HepG2 (cell line): ENCODE measurements around the gene BCL2L1. TPM values are rescaled to one million over a fixed set of nuclear protein-coding genes. Genes with fewer than 3 reads are reported as not detected.

Experiments
- AFF4 ChIP-seq: sonication (generic); formaldehyde crosslinking; IDR thresholded peaks from 2 replicates; pipeline ENCODE4 v1.4.0; 2020; ENCODE audit warnings: missing genetic modification reagents
- DMAP1 ChIP-seq: IDR thresholded peaks from 2 replicates; pipeline ENCODE4 v1.6.1; 2016
- FOXM1 ChIP-seq: sonication (generic); formaldehyde crosslinking; IDR thresholded peaks from 2 replicates; pipeline ENCODE4 v1.5.0; 2020; ENCODE audit warnings: missing genetic modification reagents
- HINFP ChIP-seq: sonication (generic); formaldehyde crosslinking; IDR thresholded peaks from 2 replicates; pipeline ENCODE4 v1.4.0; 2020; ENCODE audit warnings: low read depth, mild to moderate bottlenecking, missing genetic modification reagents
- MAFK ChIP-seq, 2 experiments: IDR thresholded peaks in 1 of 2; conservative IDR thresholded peaks in 1 of 2; 2 replicates each; pipeline ENCODE4 v1.6.1; 2011; ENCODE audit warnings: improper control_type of control experiment in 2 of 2, low read length in 2 of 2
- MEIS1 ChIP-seq: sonication (generic); formaldehyde crosslinking; IDR thresholded peaks from 2 replicates; pipeline ENCODE4 v1.9.0; 2021; ENCODE audit warnings: mild to moderate bottlenecking, missing genetic modification reagents, moderate library complexity, borderline replicate concordance
- MEIS2 ChIP-seq: sonication (generic); formaldehyde crosslinking; IDR thresholded peaks from 2 replicates; pipeline ENCODE4 v1.9.0; 2021; ENCODE audit warnings: mild to moderate bottlenecking, missing genetic modification reagents
- POLR2AphosphoS2 ChIP-seq: IDR thresholded peaks from 2 replicates; pipeline ENCODE4 v1.6.1; 2011; ENCODE audit warnings: low read depth, low read length, improper control_type of control experiment
- PREB ChIP-seq: sonication (generic); formaldehyde crosslinking; IDR thresholded peaks from 2 replicates; pipeline ENCODE4 v1.4.0; 2020; ENCODE audit warnings: missing genetic modification reagents
- RAD51 ChIP-seq: fragments of 450-650 bp; IDR thresholded peaks from 2 replicates; pipeline ENCODE4 v1.6.1; 2016; ENCODE audit warnings: borderline replicate concordance
- SOX5 ChIP-seq: IDR thresholded peaks from 2 replicates; pipeline ENCODE4 v1.6.1; 2016; ENCODE audit warnings: borderline replicate concordance
- ZNF17 ChIP-seq: sonication (generic); formaldehyde crosslinking; IDR thresholded peaks from 2 replicates; pipeline ENCODE4 v1.5.0; 2020; ENCODE audit warnings: mild to moderate bottlenecking, missing genetic modification reagents
- ZNF235 ChIP-seq: sonication (generic); formaldehyde crosslinking; IDR thresholded peaks from 2 replicates; pipeline ENCODE4 v1.8.1; 2023; ENCODE audit warnings: mild to moderate bottlenecking, missing genetic modification reagents, borderline replicate concordance
- ZNF512B ChIP-seq: sonication (generic); formaldehyde crosslinking; IDR thresholded peaks from 2 replicates; pipeline ENCODE4 v1.5.1; 2020; ENCODE audit warnings: missing genetic modification reagents, mild to moderate bottlenecking, borderline replicate concordance
- ZNF558 ChIP-seq: sonication (generic); formaldehyde crosslinking; IDR thresholded peaks from 2 replicates; pipeline ENCODE4 v1.9.0; 2022; ENCODE audit warnings: mild to moderate bottlenecking, missing genetic modification reagents, borderline replicate concordance
- ZNF770 ChIP-seq: sonication (generic); formaldehyde crosslinking; IDR thresholded peaks from 2 replicates; pipeline ENCODE4 v1.5.0; 2020; ENCODE audit warnings: mild to moderate bottlenecking, missing genetic modification reagents
- polyA plus RNA-seq, 8 experiments: library from polyadenylated mRNA; depleted of rRNA in 3 of 8; stranded (reverse) in 7 of 8; unstranded in 1 of 8; fragments of >200 nt; fragmentation: Illumina TruSeq in 4 of 8; extraction: Trizol in 4 of 8; gene quantifications; 2 replicates each; pipeline versions ENCODE4 v1.2.1 to v1.2.3, GENCODE V29; 2011 to 2016; ENCODE audit warnings: low read depth in 4 of 8, missing spikeins in 1 of 8, mixed read lengths in 1 of 8; ENCODE audit not compliant: insufficient read depth in 1 of 8
- total RNA-seq, 5 experiments: library from RNA; depleted of rRNA; stranded (reverse); fragments of >200 nt; fragmentation: Illumina TruSeq; extraction: Trizol; gene quantifications; 2 replicates each; pipeline ENCODE4 v1.2.3, GENCODE V29; 2016; ENCODE audit warnings: low read depth in 1 of 5

Gene BCL2L1
- total and polyA plus RNA-seq, 2 of the 13 experiments (the other 11 are each of a cell fraction or from before 2014, with no cell fraction given), result 164 to 258 TPM

- TF ChIP-seq ZNF512B (peak; percentile 74; the same call in 1 of the 2 replicates), ZNF17 (CRISPR knock-in tag) (no peak), HINFP (CRISPR knock-in tag) (peak; percentile 57), SOX5 (CRISPR knock-in tag) (peak; percentile 48; the same call in 1 of the 2 replicates), DMAP1 (peak; percentile 42; the same call in 1 of the 2 replicates), ZNF770 (CRISPR knock-in tag) (peak; percentile 7; the same call in 1 of the 2 replicates), FOXM1 (CRISPR knock-in tag) (no peak), MEIS1 (CRISPR knock-in tag) (peak; percentile 72; the same call in 1 of the 2 replicates), MAFK (conservative IDR thresholded peaks at IDR 0.05 in 1 of 2, IDR thresholded peaks at IDR 0.05 in 1 of 2; ENCODE audit: low read length in 2 of 2) (no peak), ZNF558 (CRISPR knock-in tag) (0 out of 2 replicates have a peak, but pooled peaks have one; percentile 89), PREB (no peak), POLR2AphosphoS2 (peak; percentile 83; the same call in 1 of the 2 replicates), ZNF235 (peak; percentile 95; the same call in 1 of the 2 replicates), RAD51 (no peak), AFF4 (CRISPR knock-in tag) (peak; percentile 88), MEIS2 (CRISPR knock-in tag) (peak; percentile 82; the same call in 1 of the 2 replicates)
These were observed 60.9 kb downstream of the BCL2L1 start (continued) for GRCh38 chr20:31661625-31662371.
